MM.1S (cell line): ENCODE results near the gene SLCO4A1.

Experiments used
- DNase-seq: peaks from one replicate; pipeline ENCODE4 v3.0.0-alpha.2; 2015
- H2AFZ ChIP-seq: fragments of 300-600 bp; sonication (generic); 2 replicates; pipeline ENCODE4 v1.6.0; 2016; ENCODE audit warnings: antibody characterized with exemption, low read length
- H3F3A ChIP-seq: fragments of 300-600 bp; sonication (generic); 2 replicates; pipeline ENCODE4 v1.6.1; 2016; ENCODE audit warnings: mild to moderate bottlenecking, antibody characterized with exemption, low read length, moderate library complexity, mixed read lengths; ENCODE audit not compliant: insufficient read depth
- H3K27ac ChIP-seq: fragments of 300-600 bp; sonication (generic); 2 replicates; pipeline ENCODE4 v1.5.1; 2016; ENCODE audit warnings: mild to moderate bottlenecking, low read length
- H3K27me3 ChIP-seq: fragments of 300-600 bp; sonication (generic); replicated peaks from 2 replicates; pipeline ENCODE4 v1.6.0; 2016; ENCODE audit warnings: low read length; ENCODE audit not compliant: insufficient read depth
- H3K36me3 ChIP-seq: fragments of 300-600 bp; sonication (generic); replicated peaks from 2 replicates; pipeline ENCODE4 v1.6.1; 2016; ENCODE audit warnings: mild to moderate bottlenecking, low read length, mixed read lengths; ENCODE audit not compliant: insufficient read depth
- H3K4me1 ChIP-seq: fragments of 300-600 bp; sonication (generic); 2 replicates; pipeline ENCODE4 v1.6.1; 2016; ENCODE audit warnings: low read length, mixed read lengths
- H3K4me2 ChIP-seq: fragments of 300-600 bp; sonication (generic); 2 replicates; pipeline ENCODE4 v1.6.0; 2016; ENCODE audit warnings: low read depth, low read length
- H3K4me3 ChIP-seq: fragments of 300-600 bp; sonication (generic); 2 replicates; pipeline ENCODE4 v1.5.1; 2016; ENCODE audit warnings: low read length, mixed read lengths
- H3K79me2 ChIP-seq: fragments of 300-600 bp; sonication (generic); 2 replicates; pipeline ENCODE4 v1.6.1; 2016; ENCODE audit warnings: mixed run types, low read length, mixed read lengths
- H3K9ac ChIP-seq: fragments of 300-600 bp; sonication (generic); 2 replicates; pipeline ENCODE4 v1.6.1; 2016; ENCODE audit warnings: low read length, mixed read lengths
- H3K9me2 ChIP-seq: fragments of 300-600 bp; sonication (generic); replicated peaks from 2 replicates; pipeline ENCODE4 v1.6.1; 2016; ENCODE audit warnings: mild to moderate bottlenecking, low read length, mixed read lengths; ENCODE audit not compliant: insufficient read depth
- H3K9me3 ChIP-seq: fragments of 300-600 bp; sonication (generic); replicated peaks from 2 replicates; pipeline ENCODE4 v1.6.1; 2016; ENCODE audit warnings: mild to moderate bottlenecking, low read length, mixed read lengths; ENCODE audit not compliant: insufficient read depth
- H4K20me1 ChIP-seq: fragments of 300-600 bp; sonication (generic); 2 replicates; pipeline ENCODE4 v1.6.1; 2016; ENCODE audit warnings: mild to moderate bottlenecking, low read length, moderate library complexity, mixed read lengths; ENCODE audit not compliant: insufficient read depth
- CTCF ChIP-seq: fragments of 300-600 bp; sonication (generic); IDR thresholded peaks from 2 replicates; pipeline ENCODE4 v1.5.1; 2016; ENCODE audit warnings: antibody characterized with exemption, low read length, mixed read lengths
- EZH2 ChIP-seq: fragments of 300-600 bp; sonication (generic); optimal IDR thresholded peaks from 2 replicates; pipeline ENCODE3; 2017; ENCODE audit warnings: low read depth, mild to moderate bottlenecking, antibody characterized with exemption, low read length, mixed read lengths
- EZH2phosphoT487 ChIP-seq: fragments of 300-600 bp; sonication (generic); IDR thresholded peaks from 2 replicates; pipeline ENCODE4 v1.6.1; 2018; ENCODE audit warnings: antibody characterized with exemption, low read length

SLCO4A1 gene

GRCh38 chr20:62695448-62696414 lies 53.4 kb downstream of the SLCO4A1 start:
- Histone ChIP-seq H3K36me3 (no peaks in the 10 kb centered on the region), H3K27me3 (peaks cover 96% of the 10 kb centered on the region), H3K9me3 (no peaks in the 10 kb centered on the region), H3K4me1 (no peaks in the 10 kb centered on the region), H3K27ac (no peak overlapping the region), H3K4me2 (no peak overlapping the region), H3K9me2 (no peaks in the 10 kb centered on the region), H3K79me2 (no peaks in the 10 kb centered on the region), H2AFZ (no peak overlapping the region), H3F3A (no peaks in the 10 kb centered on the region), H3K9ac (no peak overlapping the region), H4K20me1 (no peaks in the 10 kb centered on the region), H3K4me3 (no peak overlapping the region)
- no peak for DNase-seq
- TF ChIP-seq EZH2 (no peak), CTCF (no peak), EZH2phosphoT487 (no peak)

DNA sequence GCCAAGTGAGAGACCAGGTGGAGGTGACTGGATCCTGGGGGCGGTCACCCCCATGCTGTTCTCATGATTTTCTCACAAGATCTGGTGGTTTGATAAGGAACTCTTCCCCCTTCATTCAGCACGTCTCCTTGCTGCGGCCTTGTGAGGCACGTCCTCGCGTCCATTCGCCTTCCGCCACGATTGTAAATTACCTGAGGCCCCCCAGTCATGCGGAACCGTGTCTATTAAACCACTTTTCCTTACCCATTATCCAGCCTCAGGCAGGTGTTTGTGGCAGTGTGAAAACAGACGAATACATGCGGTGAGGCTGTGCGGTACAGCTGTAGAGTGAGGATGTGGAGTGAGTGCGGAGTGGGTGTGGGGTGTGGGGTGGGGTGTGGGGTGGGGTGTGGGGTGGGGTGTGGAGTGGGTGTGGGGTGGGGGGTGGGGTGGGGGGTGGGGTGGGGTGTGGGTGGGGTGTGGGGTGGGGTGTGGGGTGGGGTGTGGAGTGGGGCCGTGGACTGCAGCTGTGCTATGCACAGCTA lies 54.2 kb downstream of the SLCO4A1 start:
- Histone ChIP-seq H3K27ac (no peak overlapping the region), H3K27me3 (peaks cover 96% of the 10 kb centered on the region), H3K4me1 (no peaks in the 10 kb centered on the region), H3K4me2 (no peak overlapping the region), H3F3A (no peaks in the 10 kb centered on the region), H3K9me3 (no peaks in the 10 kb centered on the region), H3K4me3 (no peak overlapping the region), H3K36me3 (no peaks in the 10 kb centered on the region), H4K20me1 (no peaks in the 10 kb centered on the region), H3K79me2 (no peaks in the 10 kb centered on the region), H3K9ac (no peak overlapping the region), H3K9me2 (no peaks in the 10 kb centered on the region), H2AFZ (no peak overlapping the region)
- TF ChIP-seq EZH2phosphoT487: no peak
- no peak for TF ChIP-seq EZH2
- TF ChIP-seq CTCF: no peak
- DNase-seq: no peak

- no peaks in the 10 kb centered on the region for H3K9me3 ChIP-seq
- no peak overlapping the region for H3K4me3 ChIP-seq
- no peaks in the 10 kb centered on the region for H4K20me1 ChIP-seq
- H3K79me2 ChIP-seq: no peaks in the 10 kb centered on the region
- peaks cover 96% of the 10 kb centered on the region for H3K27me3 ChIP-seq
- no peaks in the 10 kb centered on the region for H3F3A ChIP-seq
- H3K9ac ChIP-seq: no peak overlapping the region
- no peak overlapping the region for H3K27ac ChIP-seq
- no peak for DNase-seq
- no peak overlapping the region for H2AFZ ChIP-seq
- H3K36me3 ChIP-seq: no peaks in the 10 kb centered on the region
- H3K9me2 ChIP-seq: no peaks in the 10 kb centered on the region
- H3K4me2 ChIP-seq: no peak overlapping the region
- TF ChIP-seq EZH2phosphoT487 (no peak), CTCF (no peak), EZH2 (no peak)
- H3K4me1 ChIP-seq: no peaks in the 10 kb centered on the region
These were observed 54.7 kb downstream of the SLCO4A1 start for GRCh38 chr20:62696989-62697388.
